DMS79 (cell line): ENCODE data around the gene GAS2L2.
A peak's percentile ranks its signal among the peaks of the same experiment; 100 is the strongest.
"Not testable (repeated sequence)": the region's sequence is repeated elsewhere in the genome, so short reads cannot be mapped to it uniquely, and the experiment has no call there.

Experiments
- DNase-seq: peaks from one replicate; lab custom pipeline; 2025; lab: John Stamatoyannopoulos, UW

GAS2L2 gene

DNA sequence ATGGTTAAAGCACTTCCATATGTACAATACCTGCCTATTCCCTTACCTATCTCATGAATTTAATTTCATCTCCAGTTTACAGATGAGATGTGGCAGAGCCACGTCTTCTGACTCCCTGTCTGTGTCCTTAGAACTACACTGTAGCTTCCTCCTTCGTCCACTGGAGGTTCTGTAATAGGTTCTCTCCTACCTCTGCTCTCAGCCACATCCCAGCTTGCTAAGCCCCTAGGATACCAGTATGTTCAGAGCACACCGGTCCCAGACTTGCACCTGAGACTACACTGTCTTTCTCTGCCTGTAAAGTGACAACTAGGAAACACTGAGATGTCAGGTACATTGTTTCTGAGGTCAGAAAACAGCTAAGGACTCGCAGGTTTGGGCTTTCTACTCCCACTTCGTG lies 25.4 kb downstream of the GAS2L2 start:
- peak; percentile 53 for DNase-seq

DNA sequence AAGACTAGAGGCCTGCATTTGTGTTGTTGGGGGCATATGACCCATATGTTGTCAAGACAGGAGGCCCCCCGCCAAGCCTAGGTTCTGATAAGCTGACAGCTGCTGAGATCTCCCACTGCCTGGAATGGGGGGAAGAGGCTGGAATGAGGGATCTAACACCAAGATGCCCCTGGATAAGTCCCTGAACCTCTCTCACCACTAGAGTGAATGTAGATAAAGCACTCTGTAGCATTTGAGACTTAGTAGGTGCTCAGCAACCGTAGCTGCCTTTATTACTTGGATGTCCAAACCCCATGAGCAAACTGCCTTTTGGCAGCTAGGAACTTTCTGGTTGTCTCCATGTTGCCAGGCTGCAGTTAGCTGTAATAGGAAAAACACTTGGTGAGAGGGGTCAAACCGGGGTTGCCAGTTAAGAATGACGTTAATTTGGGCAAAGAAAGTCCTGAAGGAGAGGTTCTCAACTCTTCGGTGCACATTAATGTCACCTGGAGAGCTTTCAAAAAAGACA lies 26.0 kb downstream of the GAS2L2 start:
- DNase-seq: peak; percentile 86

DNA sequence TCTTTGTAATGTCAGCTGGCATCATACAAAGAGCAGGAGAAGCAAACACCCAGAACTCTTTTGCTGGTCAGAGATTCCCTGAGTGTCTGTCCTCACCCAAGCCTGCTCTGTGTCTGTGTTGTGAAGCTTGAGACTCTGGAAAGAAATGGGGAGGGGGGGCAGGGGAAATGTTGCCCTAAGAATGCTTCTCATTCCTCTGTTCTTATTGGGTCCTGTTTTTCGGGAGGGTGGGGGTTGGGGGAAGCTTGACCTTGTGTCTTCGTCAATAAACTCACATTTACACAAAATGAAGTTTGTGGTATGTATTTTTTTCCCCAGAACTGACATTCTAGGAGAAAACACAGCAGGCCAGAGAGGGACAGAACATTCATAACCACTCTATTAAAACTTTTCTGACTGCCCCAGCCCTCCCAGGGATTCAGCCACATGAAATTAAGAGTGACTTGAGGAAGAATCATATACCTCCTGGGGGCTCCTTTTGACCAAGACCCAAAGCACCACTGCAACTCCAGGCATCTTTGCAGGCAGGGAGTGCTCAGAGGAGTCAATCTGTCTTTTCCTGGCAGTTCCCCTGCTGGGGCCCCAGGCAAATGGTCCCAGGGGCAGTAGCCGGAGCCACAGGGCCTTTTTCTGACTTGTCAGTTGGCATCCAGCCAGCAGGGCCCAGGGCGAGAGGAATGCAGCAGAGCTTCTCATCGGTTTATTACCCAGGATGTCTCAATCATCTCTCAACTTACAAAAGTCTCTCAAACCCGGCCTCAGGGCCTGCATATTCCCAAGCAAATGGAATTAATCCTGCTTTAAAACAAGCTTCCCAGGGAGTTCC lies 26.7 kb downstream of the GAS2L2 start:
- no peak for DNase-seq

DNA sequence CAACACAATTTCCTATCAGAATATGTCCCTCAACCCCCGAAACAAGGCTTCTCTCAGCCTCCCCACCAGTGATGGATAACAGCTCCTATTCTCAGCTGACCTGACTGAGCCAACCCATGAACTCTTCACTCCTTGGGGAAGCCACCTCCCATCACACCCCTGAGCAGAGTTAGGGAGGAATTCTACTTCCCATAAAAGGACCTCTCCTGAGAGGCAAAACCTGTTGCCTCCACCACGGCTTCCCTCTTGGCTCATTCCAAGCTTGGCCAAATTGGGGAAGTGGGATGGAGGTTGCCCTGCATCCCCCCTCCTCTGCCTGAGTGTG lies 27.3 kb downstream of the GAS2L2 start:
- no peak for DNase-seq

DNA sequence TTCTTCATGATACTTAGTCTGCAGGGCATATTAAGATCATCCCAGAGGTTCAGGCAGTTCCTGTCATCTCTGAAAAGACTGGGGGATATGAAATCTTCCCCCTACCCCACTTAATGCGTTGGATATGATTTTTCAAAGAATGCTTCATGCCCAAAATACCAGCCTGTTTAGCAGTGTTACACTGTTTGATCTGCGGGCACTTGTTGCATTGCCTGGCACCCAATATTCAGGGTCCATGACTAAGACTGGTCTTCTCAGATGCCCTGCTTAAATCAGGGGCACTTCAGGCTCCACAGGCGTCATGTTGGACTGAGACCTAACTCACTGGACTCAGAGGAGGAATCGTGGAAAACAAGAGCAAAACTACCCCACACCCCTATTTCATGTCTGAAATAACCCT lies 28.0 kb downstream of the GAS2L2 start:
- no peak for DNase-seq

DNA sequence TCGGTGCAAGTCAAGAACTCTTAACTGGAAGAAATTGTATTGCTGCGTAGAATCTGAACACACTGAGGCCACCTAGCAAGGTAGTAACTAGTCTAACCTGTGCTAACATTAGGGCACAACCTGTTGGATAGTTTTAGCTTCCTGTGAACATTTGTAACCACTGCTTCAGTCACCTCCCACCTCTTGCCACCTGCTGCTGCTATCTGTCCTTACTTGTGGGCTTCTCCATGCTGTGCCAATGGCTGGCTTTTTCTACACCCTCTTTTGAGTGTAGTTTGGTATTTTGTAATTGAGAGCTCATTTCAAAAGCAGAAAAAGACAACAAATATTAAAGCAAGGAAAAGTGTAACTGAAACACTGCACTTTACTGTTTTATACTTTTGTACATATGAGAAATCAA lies 29.3 kb downstream of the GAS2L2 start:
- no peak for DNase-seq

DNA sequence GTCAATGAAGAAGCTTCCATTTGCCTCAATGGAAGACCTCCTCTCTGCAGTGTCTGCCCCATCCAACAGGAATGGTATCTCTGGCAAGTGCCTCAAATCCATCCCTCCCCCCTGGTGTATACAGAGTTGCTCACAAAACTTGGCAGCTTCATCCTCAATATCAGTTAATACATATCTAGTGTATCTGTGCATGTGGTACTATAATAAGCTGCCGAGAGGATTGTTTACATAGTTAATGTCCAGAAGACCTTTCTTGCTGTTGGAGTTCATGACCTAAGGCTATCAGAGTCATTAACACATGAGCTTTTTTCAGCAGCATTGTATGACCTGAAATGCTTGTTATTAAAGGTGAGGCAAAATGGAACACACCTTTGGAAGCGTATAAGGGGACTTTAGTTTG lies 35.6 kb downstream of the GAS2L2 start:
- DNase-seq: no peak

DNA sequence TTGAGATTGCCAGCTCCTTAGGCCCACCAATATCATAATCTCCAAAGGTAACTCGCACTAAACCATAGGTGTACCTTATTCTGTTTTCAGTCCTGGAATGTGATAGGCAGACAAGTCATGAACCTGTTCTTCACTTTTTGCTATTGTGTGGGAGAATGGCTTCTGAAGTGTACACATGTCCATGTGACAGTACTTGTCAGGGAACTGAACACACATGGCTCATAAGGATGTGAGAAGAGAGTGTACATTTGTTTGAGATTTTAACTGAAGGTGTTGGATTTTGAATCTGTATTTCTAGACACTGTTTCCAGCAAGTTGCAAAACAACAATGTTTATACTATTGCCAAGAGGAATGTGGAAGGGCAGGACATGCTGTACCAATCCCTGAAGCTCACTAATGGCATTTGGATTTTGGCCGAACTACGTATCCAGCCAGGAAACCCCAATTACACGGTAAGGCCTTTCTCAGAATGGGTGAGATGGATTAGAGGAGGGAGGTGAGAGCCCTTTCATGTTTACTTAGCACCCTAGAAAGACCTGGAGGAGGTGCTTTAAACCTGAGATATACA lies 36.1 kb downstream of the GAS2L2 start:
- DNase-seq: no peak

DNA sequence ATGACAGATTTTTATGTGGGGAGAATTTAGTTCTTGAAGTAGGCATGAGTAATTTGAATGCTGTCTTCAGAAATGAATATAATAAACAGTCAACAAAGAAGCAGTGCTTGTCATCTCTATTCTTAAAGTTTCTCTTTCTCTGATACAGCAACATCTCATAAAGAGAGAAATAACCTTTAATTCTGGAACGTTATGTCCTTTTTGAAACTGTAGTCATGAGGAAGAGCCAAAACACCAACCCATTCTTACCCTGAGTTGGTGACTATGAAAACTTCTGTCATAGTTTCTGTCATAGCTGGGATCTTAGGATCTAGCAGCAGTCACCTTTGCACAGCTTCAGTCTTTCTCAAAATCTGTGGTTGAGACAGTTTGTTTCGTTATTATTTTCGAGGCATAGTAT lies 36.9 kb downstream of the GAS2L2 start:
- DNase-seq: no peak

DNA sequence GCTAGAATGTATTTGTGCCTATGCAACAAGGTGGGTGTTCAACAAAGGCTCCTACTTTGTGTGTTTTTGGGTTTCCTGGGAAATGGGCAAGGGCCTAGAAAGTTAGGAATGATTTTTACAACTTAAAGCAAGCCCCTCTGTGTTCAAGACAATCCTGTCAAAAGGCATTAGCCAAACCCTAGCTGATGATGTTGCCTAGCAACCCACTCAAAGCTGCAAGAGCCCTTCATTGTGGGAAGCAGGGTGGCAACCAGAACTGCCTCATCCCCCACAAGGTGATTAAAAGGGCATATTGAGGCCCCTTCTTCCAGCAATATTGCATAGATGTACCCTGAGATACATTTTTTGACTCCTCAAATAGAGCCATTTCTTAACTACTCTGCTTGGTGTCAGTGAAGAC lies 37.6 kb downstream of the GAS2L2 start:
- peak; percentile 23 for DNase-seq

DNA sequence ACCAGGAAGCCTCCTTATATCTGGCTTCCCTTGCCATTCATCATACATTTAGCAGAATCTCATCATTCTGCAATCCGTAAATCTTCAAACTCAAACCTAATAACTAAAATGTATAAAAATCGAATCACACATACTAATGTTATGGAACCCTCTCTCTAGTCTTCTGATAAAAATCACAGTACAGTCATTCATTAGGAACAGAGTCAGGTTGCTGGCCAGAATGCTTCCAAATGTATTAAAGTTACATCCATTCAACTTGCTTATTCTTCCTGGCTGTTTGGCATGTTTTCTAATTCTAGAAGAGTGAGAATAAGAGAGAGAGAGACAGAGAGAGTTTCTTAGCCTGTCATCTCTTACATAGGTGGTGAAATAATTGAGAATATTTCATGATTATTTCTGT lies 38.1 kb downstream of the GAS2L2 start:
- no peak for DNase-seq

DNA sequence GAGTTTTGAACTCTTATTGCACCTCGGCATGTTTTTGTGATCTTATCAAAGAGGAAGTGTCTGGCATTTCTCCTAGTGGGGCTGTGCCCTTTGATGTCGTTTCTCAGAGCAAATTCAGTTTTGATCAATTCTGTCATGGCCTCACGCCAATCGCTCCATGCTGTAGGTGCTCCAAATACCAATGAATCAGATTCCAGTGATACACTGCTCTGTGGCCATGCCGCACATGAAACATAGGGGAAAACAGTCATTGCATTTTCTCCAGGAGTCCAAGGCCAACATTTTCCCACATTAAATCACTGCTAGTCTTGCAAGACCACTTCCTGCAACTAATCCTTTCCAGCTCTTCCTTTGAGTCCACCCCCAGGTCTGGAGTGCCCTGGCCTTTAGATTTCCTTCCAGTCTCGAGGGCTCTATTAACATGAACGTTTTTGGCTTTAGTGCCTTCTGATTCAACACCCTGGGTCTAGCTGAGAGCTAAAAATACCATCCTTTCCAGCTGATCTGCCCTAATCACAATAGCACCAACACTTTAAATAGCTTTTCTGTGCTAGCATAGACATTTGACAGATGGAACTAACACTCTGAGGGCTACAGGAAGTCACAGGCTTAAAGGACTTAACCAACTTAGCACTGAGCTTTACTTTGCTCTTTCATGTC lies 39.8 kb downstream of the GAS2L2 start:
- no peak for DNase-seq

DNA sequence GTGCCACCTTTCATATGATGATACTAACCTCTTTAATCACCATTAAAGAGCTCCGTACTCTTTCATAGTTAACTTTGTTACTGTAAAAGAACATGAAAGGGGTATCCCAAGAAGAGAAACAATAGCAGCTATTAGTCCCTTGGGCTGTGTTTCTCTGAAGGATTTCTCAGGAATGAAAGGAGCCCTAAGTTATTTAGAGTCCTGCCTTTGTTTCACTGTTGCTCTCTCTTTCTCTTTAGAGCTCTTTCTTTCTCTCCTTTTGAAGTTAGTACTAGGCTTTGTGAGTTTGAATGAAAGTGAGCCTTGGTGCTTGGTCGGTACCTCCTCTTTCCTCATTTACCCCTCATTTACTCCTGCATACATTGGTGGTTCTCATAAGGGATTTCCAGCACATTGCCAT lies 42.1 kb downstream of the GAS2L2 start:
- no peak for DNase-seq

DNA sequence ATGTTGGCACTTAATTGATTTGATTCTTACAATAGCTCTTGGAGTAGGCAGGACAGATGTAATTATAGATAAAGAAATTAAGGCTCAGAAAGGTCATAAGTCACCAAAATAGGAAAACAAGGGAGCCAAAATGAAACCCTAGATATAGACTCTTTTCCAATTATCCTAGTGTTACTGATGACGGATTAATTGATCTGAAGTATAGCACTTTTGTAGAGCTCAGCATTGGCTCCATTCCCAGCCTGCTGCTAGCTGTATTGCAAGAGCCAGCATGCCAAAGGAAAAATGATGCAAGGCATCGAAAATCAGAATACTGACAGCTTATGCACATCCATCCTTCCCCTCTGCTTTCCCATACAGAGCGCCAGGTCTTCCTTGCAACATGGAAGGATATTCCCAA lies 43.2 kb downstream of the GAS2L2 start:
- peak; percentile 12 for DNase-seq

DNA sequence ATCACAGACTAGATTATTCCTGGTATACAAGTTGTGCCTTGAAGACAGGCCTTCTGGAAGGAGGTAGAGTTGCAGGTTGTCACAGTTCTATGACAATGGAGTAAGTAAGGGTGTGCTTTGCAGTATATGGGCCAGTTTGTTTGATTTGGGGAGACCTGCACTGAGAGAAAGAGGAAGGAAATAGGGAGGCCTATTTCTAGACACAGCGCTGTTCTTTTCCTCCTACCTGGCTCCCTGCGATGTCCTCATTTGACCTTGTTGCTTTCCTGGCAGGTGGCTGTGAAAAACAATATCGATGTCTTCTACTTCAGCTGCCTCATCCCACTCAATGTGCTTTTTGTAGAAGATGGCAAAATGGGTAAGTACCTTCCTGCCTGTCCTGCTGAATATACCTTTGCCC lies 44.1 kb downstream of the GAS2L2 start:
- no peak for DNase-seq

DNA sequence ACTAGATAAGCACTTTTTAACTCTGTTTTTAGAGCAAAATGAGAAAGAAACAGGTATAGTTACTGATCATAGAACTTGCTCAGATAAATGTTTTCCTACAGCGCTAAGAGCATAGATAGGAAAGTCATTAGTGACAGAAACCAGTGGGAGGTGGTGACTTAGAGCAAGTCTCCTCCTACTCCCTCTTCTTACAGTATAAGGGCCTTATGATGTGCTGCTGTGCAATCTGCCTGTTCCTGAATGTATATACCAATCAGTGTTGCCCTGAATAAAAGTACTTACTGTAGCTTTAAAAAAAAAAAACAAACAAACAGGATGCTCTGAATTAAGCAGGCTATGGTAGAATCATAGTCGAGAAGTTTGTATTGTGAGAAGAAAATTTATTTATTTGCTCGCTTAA lies 44.9 kb downstream of the GAS2L2 start:
- DNase-seq: no peak

DNA sequence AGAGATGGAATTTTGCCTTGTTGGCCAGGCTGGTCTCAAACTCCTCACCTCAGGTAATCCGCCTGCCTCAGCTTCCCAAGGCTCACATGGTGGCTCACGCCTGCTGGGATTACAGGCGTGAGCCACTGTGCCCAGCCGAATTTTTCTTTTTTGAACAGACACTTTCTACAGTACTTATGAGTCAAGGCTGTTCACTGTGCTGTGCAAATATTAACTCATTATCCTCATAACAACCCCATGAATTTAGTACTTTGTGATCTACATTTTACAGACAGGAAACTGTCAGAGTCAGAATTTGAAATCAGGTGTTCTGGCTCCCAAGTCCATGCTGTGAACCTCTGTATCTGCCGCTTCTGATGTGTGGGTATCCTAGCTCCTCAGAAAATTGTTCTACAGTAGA lies 47.3 kb downstream of the GAS2L2 start:
- DNase-seq: no peak

DNA sequence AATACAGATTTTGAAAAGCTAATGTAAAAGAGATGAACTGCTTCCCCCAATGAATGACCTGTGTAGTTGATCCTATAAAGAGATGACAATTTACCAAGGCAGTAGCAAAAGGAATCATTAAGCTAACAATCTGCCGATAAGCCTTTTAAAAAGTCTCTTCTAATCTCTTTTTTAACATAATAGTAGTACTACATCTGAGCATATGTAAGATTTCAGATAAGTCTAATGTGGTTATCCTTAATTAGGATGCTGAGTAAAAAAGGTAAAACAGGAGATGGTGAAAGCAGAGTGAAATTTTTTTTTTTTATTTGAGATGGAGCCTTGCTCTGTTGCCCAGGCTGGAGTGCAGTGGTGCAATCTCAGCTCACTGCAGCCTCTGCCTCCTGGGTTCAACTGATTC lies 47.8 kb downstream of the GAS2L2 start:
- DNase-seq: no peak

DNA sequence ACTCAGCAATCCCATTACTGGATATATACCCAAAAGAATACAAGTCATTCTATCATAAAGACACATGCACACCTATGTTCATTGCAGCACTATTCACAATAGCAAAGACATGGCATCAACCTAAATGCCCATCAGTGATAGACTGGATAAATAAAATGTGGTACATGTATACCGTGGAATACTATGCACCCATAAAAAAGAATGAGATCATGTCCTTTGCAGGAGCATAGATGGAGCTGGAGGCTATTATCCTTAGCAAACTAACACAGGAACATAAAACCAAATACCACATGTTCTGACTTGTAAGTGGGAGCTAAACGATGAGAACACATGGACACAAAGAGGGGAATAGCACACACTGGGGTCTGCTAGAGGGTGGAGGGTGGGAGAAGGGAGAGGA lies 49.7 kb downstream of the GAS2L2 start:
- DNase-seq: not testable (repeated sequence)

DNA sequence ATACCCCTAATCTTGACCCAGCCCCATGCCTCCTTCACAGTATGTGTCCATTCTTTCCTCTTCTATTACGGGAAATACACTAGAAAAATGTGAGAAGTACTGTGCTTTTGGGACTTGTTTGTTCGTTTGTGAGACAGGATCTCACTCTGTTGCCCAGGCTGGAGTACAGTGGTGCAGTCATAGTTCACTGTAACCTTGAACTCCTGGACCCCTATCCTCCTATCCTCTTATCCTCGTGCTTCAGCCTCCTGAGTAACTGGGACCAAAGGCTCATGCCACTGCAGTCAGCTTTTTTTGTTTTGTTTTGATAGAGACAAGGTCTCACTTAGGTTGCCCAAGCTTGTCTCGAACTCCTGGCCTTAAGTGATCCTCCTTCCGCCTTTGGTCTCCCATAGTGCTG lies 51.5 kb downstream of the GAS2L2 start:
- DNase-seq: no peak

DNA sequence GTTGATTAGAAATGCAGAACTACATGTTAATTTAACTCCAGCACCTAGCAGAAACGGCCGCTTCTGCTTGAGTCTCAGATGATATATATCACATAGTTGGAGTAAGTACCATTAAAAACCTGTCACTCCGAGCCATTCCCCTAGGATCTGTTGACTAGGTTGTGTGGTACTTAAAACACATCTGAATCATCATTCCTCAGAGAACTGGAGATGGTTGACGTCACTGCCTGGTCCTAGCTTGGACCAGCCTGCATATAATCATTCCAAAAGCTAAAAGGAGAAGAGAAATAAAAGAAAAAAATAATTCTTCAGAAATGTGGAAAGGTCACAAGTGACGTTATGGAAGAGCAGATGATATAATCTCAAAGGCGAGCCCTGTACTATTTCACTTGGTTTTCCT lies 52.9 kb downstream of the GAS2L2 start:
- no peak for DNase-seq

DNA sequence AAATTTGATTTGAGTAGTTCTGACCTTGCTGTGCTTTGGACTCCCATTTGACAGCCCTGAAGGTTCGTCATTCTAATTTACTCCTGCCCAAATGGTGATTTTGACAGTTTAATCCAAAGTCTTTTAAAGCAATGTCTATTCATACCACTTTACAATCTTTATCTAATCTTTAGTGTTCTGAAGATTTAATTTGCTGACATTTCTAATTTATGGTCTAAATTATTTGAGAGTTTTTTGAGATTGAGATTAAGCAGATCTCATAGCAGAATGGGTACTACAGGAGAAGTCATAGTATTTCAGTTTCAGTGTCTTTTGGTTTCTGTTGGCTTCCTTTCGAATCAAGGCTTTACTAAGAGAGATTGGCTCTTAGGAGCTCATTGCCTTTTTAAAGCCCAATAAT lies 54.2 kb downstream of the GAS2L2 start:
- no peak for DNase-seq

DNA sequence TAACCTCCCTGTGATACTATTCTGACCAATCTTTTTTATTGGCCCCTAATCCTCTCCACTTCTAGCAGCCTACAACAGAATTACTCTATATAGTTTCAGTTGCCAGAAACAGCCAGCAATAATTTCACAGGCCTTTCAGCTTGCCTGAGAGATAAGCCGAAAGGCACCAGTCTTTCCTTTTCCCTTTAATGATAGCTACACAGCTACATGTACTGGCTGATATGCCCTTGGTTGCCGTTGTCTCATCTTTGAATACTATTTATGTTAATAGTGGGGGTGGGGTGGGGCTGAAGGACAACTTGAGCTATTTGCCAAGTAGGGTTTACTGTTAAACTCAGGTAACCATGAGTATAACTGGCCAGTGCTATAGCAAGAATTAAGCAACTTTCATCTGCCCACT lies 57.4 kb downstream of the GAS2L2 start:
- DNase-seq: no peak
